ENCODE results near the gene CHST10.

DNA sequence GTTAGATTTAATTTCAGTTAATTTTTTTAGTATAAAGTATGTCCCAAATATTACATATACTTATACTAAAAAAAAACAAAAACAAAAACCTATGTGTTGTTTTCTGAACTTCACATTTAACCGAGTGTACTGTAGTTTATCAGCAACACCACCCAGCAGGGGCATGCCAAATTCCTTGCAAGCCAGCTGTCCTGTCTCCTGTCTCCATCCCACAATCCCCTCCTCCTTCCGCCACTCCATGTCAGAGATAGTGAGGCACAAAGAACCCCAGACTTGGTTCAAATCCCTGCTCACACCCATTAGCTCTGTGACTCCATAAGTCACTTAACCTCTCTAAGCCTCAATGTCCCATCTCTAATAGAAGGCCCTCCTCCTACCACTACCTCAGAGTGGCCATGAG is 9.4 kb downstream of the CHST10 start:
- TF ChIP-seq POLR2AphosphoS5 (IDR thresholded peaks at IDR 0.05; ENCODE audit: low read depth): no peak
- TF ChIP-seq, protein P1, sequence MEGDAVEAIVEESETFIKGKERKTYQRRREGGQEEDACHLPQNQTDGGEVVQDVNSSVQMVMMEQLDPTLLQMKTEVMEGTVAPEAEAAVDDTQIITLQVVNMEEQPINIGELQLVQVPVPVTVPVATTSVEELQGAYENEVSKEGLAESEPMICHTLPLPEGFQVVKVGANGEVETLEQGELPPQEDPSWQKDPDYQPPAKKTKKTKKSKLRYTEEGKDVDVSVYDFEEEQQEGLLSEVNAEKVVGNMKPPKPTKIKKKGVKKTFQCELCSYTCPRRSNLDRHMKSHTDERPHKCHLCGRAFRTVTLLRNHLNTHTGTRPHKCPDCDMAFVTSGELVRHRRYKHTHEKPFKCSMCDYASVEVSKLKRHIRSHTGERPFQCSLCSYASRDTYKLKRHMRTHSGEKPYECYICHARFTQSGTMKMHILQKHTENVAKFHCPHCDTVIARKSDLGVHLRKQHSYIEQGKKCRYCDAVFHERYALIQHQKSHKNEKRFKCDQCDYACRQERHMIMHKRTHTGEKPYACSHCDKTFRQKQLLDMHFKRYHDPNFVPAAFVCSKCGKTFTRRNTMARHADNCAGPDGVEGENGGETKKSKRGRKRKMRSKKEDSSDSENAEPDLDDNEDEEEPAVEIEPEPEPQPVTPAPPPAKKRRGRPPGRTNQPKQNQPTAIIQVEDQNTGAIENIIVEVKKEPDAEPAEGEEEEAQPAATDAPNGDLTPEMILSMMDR (IDR thresholded peaks at IDR 0.05; ENCODE audit: insufficient read depth, low read length): no peak
- TF ChIP-seq GABPA (IDR thresholded peaks at IDR 0.05; ENCODE audit: low read depth): no peak
- no peak for TF ChIP-seq REST (IDR thresholded peaks at IDR 0.05; ENCODE audit: insufficient replicate concordance, low read depth)
